DMS153 (cell line): Measurements from ENCODE around the gene DISP3.

Experiments used
- DNase-seq: peaks from one replicate; lab custom pipeline; 2025; lab: John Stamatoyannopoulos, UW

Gene DISP3

GRCh38 chr1:11515368-11516300 lies 36.7 kb downstream of the DISP3 start:
- no peak for DNase-seq

- no peak for DNase-seq
Measured at GRCh38 chr1:11516961-11517635, 38.1 kb downstream of the DISP3 start.

- DNase-seq: no peak
Measured at GRCh38 chr1:11518016-11518701, 39.2 kb downstream of the DISP3 start.

- DNase-seq: no peak
Measured at GRCh38 chr1:11518791-11519628, 40.1 kb downstream of the DISP3 start.

GRCh38 chr1:11519629-11520031 lies 40.7 kb downstream of the DISP3 start:
- no peak for DNase-seq

GRCh38 chr1:11520531-11521233 lies 41.7 kb downstream of the DISP3 start:
- DNase-seq: no peak

GRCh38 chr1:11521582-11522399 lies 42.8 kb downstream of the DISP3 start:
- no peak for DNase-seq

- DNase-seq: no peak
Measured at GRCh38 chr1:11522400-11523235, 43.7 kb downstream of the DISP3 start.

GRCh38 chr1:11523261-11523660 lies 44.3 kb downstream of the DISP3 start:
- no peak for DNase-seq

GRCh38 chr1:11523746-11524464 lies 45.0 kb downstream of the DISP3 start:
- no peak for DNase-seq

GRCh38 chr1:11524465-11525150 lies 45.7 kb downstream of the DISP3 start:
- DNase-seq: no peak

- DNase-seq: no peak
Measured at GRCh38 chr1:11525151-11525505, 46.2 kb downstream of the DISP3 start.

GRCh38 chr1:11525516-11525915 lies 46.6 kb downstream of the DISP3 start:
- no peak for DNase-seq

GRCh38 chr1:11526071-11526895 lies 47.3 kb downstream of the DISP3 start:
- no peak for DNase-seq

GRCh38 chr1:11527541-11528452 lies 48.8 kb downstream of the DISP3 start:
- no peak for DNase-seq

GRCh38 chr1:11528611-11529261 lies 49.8 kb downstream of the DISP3 start:
- no peak for DNase-seq
